ENCODE measurements around the gene C4orf46.
"Not testable (repeated sequence)": the region's sequence is repeated elsewhere in the genome, so short reads cannot be mapped to it uniquely, and the experiment has no call there.

Gene C4orf46

GRCh38 chr4:158671665-158671914, at the start of gene C4orf46:
TSS of gene C4orf46 (minus strand) at chr4:158671887. CDS start at chr4:158671801, 86 bp downstream.
- no peak for DNase-seq (ENCODE audit: low read depth in 2 of 2)

- no peak for DNase-seq (ENCODE audit: low read depth in 2 of 2)
These were observed 44.1 kb upstream of the C4orf46 start for GRCh38 chr4:158715802-158716201.

- no peak for DNase-seq (ENCODE audit: low read depth in 2 of 2)
These were observed 43.2 kb upstream of the C4orf46 start for GRCh38 chr4:158714937-158715336.

- DNase-seq (ENCODE audit: low read depth in 2 of 2), result not testable (repeated sequence)
These were observed 40.9 kb upstream of the C4orf46 start for GRCh38 chr4:158712622-158713021.

- no peak for DNase-seq (ENCODE audit: low read depth in 2 of 2)
These were observed 39.1 kb upstream of the C4orf46 start for GRCh38 chr4:158710814-158711213.

- no peak for DNase-seq (ENCODE audit: low read depth in 2 of 2)
These were observed 32.6 kb upstream of the C4orf46 start for GRCh38 chr4:158704274-158704673.

GRCh38 chr4:158688813-158689212, 17.1 kb upstream of the C4orf46 start:
- DNase-seq (ENCODE audit: low read depth in 2 of 2), result no peak

- DNase-seq (ENCODE audit: low read depth in 2 of 2), result no peak
These were observed 10.4 kb upstream of the C4orf46 start for GRCh38 chr4:158682066-158682465.

GRCh38 chr4:158681629-158682028, 9.9 kb upstream of the C4orf46 start:
- DNase-seq (ENCODE audit: low read depth in 2 of 2), result no peak

GRCh38 chr4:158678767-158679166, 7.1 kb upstream of the C4orf46 start:
- no peak for DNase-seq (ENCODE audit: low read depth in 2 of 2)

- no peak for DNase-seq (ENCODE audit: low read depth in 2 of 2)
These were observed 4.4 kb upstream of the C4orf46 start for GRCh38 chr4:158676076-158676475.

GRCh38 chr4:158673633-158674032, 1.9 kb upstream of the C4orf46 start:
- DNase-seq (ENCODE audit: low read depth in 2 of 2), result no peak

- DNase-seq (ENCODE audit: low read depth in 2 of 2), result peak; percentile 93 to 98
These were observed 474 bp upstream of the C4orf46 start, which contains the start of gene ETFDH for GRCh38 chr4:158671915-158672806. TSS of gene ETFDH (plus strand) at chr4:158672296. CDS start at chr4:158672457, 161 bp downstream.

GRCh38 chr4:158670975-158671664, 567 bp downstream of the C4orf46 start:
- DNase-seq (ENCODE audit: low read depth in 2 of 2), result peak; percentile 34 to 49

GRCh38 chr4:158669310-158669709, 2.4 kb downstream of the C4orf46 start:
- no peak for DNase-seq (ENCODE audit: low read depth in 2 of 2)

- DNase-seq (ENCODE audit: low read depth in 2 of 2), result no peak
These were observed 4.0 kb downstream of the C4orf46 start for GRCh38 chr4:158667651-158668198.

GRCh38 chr4:158666892-158667291, 4.8 kb downstream of the C4orf46 start:
- no peak for DNase-seq (ENCODE audit: low read depth in 2 of 2)

- DNase-seq (ENCODE audit: low read depth in 2 of 2), result no peak
These were observed 6.9 kb downstream of the C4orf46 start for GRCh38 chr4:158664806-158665205.

- not testable (repeated sequence) for DNase-seq (ENCODE audit: low read depth in 2 of 2)
These were observed 7.7 kb downstream of the C4orf46 start for GRCh38 chr4:158663707-158664625.

- DNase-seq (ENCODE audit: low read depth in 2 of 2), result not testable (repeated sequence)
These were observed 8.4 kb downstream of the C4orf46 start for GRCh38 chr4:158663255-158663654.

- DNase-seq (ENCODE audit: low read depth in 2 of 2), result no peak
These were observed 14.4 kb downstream of the C4orf46 start for GRCh38 chr4:158657291-158657690.

- no peak for DNase-seq (ENCODE audit: low read depth in 2 of 2)
These were observed 15.2 kb downstream of the C4orf46 start for GRCh38 chr4:158656439-158656838.
